Duodenal mucosa (tissue), 2 donors: ENCODE results near the gene ATP1B1.

Experiments
- H3K27ac ChIP-seq: one replicate; pipeline ENCODE4 v1.7.0; 2013; ENCODE audit warnings: low read depth, low read length
- H3K27me3 ChIP-seq, 2 donors: one replicate each; pipeline ENCODE4 v1.7.0; 2013; ENCODE audit warnings: low read length in 2 of 2, control low read depth in 1 of 2; ENCODE audit not compliant: insufficient read depth in 2 of 2, control insufficient read depth in 1 of 2
- H3K36me3 ChIP-seq, 2 donors: one replicate each; pipeline ENCODE4 v1.7.0; 2013; ENCODE audit warnings: low read length in 2 of 2, control low read depth in 1 of 2; ENCODE audit not compliant: insufficient read depth in 2 of 2, control insufficient read depth in 1 of 2
- H3K4me1 ChIP-seq, 2 donors: one replicate each; pipeline ENCODE4 v1.7.0; 2013; ENCODE audit warnings: low read length in 2 of 2, control low read depth in 1 of 2; ENCODE audit not compliant: insufficient read depth in 2 of 2, control insufficient read depth in 1 of 2
- H3K4me3 ChIP-seq, 2 donors: one replicate each; pipeline ENCODE4 v1.7.0; 2013; ENCODE audit warnings: low read length in 2 of 2, low read depth in 1 of 2
- H3K9ac ChIP-seq, 2 donors: one replicate each; pipeline ENCODE4 v1.7.0; 2013; ENCODE audit warnings: low read length in 2 of 2, low read depth in 1 of 2
- H3K9me3 ChIP-seq, 2 donors: one replicate each; pipeline ENCODE4 v1.7.0; 2013; ENCODE audit warnings: low read length in 2 of 2, control low read depth in 1 of 2; ENCODE audit not compliant: control insufficient read depth in 1 of 2

ATP1B1 gene

DNA sequence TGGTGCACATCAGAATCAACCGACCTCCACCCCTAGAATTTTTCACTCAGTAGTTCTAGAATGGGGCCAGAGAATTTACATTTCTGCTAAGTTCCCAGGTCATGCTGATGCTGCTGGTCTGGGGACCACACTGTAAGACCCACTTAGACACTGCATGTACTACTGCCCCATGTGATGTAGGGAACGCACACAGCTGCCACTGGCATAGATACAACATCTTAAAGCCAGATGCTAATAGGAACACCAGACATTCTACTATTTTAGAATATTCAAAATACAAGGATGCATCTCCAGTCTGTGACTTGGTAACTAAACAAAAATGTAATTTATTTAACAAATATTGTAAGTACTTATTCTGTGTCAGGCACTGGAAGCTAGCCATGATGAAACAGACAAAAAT lies 14.1 kb upstream of the ATP1B1 start:
- peaks cover 11 to 16% of the 10 kb centered on the region in 2 donors for H3K4me1 ChIP-seq
- H3K27me3 ChIP-seq = no peaks in the 10 kb centered on the region
- no peak overlapping the region for H3K27ac ChIP-seq
- H3K9ac ChIP-seq = no peak overlapping the region
- no peak overlapping the region for H3K4me3 ChIP-seq
- no peaks in the 10 kb centered on the region for H3K36me3 ChIP-seq
- H3K9me3 ChIP-seq = no peaks in the 10 kb centered on the region

DNA sequence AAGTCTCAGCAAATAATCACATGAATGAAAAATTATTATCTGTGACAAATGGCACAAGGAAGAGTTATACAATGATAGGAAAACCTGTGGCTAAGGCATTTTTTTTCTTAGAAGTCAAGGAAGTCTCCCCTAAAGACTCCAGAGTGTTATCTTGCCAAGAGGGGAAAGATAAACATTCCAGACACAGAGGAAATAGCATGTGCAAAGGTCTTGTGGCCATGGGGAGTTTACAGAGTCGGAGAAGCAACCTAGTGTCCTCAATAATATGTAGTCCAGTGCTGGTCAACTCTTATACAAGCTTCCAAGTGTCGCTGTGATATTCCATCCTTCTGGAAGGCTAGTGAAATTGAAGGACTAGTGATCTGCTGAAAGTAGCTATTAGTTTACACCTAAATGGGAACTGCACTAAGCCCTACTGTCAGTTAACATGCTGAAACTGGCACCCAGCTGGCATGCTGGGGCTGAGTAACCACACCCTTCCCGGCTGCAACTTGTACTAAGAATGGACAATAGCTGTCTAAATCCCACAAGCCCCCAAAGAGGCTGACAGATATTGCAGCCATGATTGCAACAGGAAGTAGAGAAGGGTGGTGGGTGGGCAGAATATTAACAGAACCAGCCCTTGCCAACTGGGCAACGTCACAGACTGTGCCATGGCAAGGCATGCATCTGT lies 11.5 kb upstream of the ATP1B1 start:
- H3K36me3 ChIP-seq = no peaks in the 10 kb centered on the region
- no peaks in the 10 kb centered on the region for H3K9me3 ChIP-seq
- H3K27ac ChIP-seq = no peak overlapping the region
- peaks cover 9 to 14% of the 10 kb centered on the region in 2 donors for H3K4me1 ChIP-seq
- no peak overlapping the region for H3K4me3 ChIP-seq
- H3K9ac ChIP-seq = no peak overlapping the region
- H3K27me3 ChIP-seq = no peaks in the 10 kb centered on the region

DNA sequence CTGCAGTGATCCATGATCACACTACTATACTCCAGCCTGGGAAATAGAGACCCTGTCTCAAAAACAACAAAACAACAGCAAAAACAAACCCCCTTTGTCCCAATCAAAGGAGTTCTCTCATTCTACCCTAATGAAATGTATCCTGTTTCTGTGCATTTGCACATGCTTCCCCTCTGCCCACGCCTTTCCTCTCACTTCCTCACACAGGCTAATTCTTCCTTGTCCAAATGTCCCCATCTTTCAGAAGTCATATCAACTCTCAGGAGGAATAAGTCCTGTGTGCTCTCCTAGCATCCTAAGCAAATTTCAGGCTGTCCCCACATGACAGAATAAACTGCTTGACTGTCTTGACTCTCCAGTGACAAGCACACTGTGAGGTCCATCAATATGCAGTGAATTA lies 8.1 kb upstream of the ATP1B1 start:
- no peaks in the 10 kb centered on the region for H3K27me3 ChIP-seq
- no peak overlapping the region for H3K27ac ChIP-seq
- no peaks in the 10 kb centered on the region for H3K9me3 ChIP-seq
- H3K9ac ChIP-seq = no peak overlapping the region
- no peak overlapping the region for H3K4me3 ChIP-seq
- no peaks in the 10 kb centered on the region for H3K36me3 ChIP-seq
- peaks cover 34 to 38% of the 10 kb centered on the region in 2 donors for H3K4me1 ChIP-seq

DNA sequence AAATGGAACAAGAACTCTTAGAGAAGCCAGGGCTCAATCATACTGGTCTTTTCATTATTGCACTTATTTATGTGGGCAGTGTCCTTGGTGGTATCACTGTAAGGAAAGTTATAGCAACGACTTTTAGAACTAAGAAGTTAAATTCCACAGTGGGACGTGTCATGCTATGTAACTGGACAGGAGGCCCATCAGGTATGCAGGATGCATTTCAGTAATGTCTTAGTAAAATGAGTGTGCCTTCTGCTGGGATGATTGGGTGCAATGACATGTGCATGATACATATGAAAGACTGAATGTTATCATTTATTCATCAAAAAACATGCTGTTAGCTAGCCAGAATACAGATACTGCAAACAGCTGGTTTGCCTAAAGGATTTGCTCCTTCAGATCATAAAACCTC lies 6.9 kb upstream of the ATP1B1 start:
- Histone ChIP-seq H3K36me3 (no peaks in the 10 kb centered on the region), H3K27me3 (no peaks in the 10 kb centered on the region), H3K9ac (no peak overlapping the region), H3K4me3 (no peak overlapping the region), H3K9me3 (no peaks in the 10 kb centered on the region), H3K4me1 (peaks cover 44 to 49% of the 10 kb centered on the region in 2 donors), H3K27ac (no peak overlapping the region)

DNA sequence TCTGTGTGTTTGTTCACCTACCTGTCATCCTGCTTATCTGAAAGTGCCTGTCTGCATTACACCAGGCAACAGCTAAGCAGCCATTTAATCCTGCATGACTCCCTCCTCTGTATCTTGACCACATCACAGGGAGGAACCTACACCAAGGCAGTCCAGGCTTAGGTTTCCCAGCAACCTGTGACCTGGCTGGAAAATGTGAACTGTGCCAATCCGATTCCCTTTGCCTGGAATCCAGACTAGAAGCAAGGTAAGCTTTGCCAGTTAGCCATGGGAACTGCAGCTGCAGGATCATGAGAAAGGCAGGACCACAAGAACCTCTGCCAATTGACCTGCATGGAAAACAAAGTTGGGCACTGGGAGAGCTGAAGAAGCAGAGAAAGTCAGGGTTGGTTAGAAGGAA lies 6.3 kb upstream of the ATP1B1 start:
- Histone ChIP-seq H3K4me1 (peaks cover 46 to 50% of the 10 kb centered on the region in 2 donors), H3K27me3 (no peaks in the 10 kb centered on the region), H3K9ac (peak overlapping the region in 1 of 2 donors; percentile 20), H3K9me3 (no peaks in the 10 kb centered on the region), H3K36me3 (no peaks in the 10 kb centered on the region), H3K27ac (no peak overlapping the region), H3K4me3 (peak overlapping the region; percentile 23 to 34)

DNA sequence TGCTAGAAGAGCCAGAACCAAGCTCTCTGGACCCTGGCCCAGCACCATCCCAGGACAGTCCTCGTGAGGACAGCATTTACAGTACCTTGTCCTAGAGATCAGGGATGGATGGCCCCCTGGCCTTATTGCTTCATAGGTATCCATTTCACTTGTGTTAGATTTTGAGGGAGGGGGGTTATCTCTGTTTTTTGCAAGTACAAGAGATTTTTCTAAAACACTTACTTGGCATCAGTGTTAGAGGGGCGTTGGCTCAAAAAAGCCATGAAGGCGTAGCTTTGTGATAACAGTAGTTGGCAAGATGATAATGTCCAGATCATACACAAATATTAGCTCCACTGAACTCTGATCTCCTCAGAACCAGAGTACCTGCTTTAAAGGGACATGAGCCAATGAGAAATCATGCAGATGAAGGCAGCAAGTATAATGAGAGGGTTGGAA lies 5.8 kb upstream of the ATP1B1 start:
- Histone ChIP-seq H3K9me3 (no peaks in the 10 kb centered on the region), H3K36me3 (no peaks in the 10 kb centered on the region), H3K27me3 (no peaks in the 10 kb centered on the region), H3K4me1 (peaks cover 45 to 52% of the 10 kb centered on the region in 2 donors), H3K9ac (peak overlapping the region in 1 of 2 donors; percentile 21), H3K27ac (no peak overlapping the region), H3K4me3 (peak overlapping the region; percentile 34 to 79)

DNA sequence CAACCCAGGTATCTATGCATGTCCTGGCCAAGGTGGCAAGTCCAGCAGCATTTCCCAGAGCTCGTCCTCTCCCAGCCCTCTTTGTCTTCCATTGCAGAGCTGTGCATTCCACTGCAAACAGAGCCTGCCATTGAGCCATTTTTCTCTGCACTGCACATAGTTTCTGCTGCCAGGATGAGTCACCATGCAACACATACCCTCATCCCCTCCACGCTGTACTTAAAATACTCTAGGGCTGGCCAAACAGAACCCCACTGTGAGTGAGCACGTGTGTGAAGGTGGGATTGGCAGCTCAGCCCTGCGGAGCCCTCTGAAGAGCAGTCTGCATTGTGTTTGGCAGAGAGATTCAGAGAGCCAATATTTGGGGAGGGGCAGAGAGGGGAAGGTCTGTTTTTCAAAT lies 3.9 kb upstream of the ATP1B1 start:
- Histone ChIP-seq H3K9me3 (no peaks in the 10 kb centered on the region), H3K27ac (peak overlapping the region; percentile 80), H3K9ac (peak overlapping the region; percentile 78), H3K27me3 (no peaks in the 10 kb centered on the region), H3K4me1 (peaks cover 45 to 52% of the 10 kb centered on the region in 2 donors), H3K4me3 (peak overlapping the region; percentile 76 to 79), H3K36me3 (no peaks in the 10 kb centered on the region)

DNA sequence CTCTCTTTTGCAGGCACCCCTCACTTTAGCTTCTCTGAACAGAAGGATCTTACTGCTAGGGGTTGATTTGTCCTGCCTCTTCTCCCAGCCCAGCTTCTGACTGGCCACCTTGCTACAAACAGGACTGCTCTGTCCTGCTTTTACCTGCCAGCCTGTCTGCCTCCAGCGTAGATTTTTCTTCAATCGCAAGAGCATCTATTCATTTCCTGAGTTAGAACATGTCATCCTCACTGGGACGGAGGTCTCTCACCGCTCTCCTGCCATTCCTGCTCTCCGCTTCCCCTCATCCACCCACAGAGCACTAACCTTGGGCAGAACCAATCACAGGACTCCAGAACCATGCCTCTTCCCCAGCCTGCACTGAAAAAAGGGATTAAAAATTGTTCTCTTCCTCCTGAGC lies 3.5 kb upstream of the ATP1B1 start:
- Histone ChIP-seq H3K36me3 (peaks cover 0 to 1% of the 10 kb centered on the region in 2 donors), H3K9ac (peak overlapping the region; percentile 78), H3K9me3 (no peaks in the 10 kb centered on the region), H3K4me1 (peaks cover 45 to 52% of the 10 kb centered on the region in 2 donors), H3K4me3 (peak overlapping the region; percentile 76 to 79), H3K27me3 (no peaks in the 10 kb centered on the region), H3K27ac (peak overlapping the region; percentile 80)

DNA sequence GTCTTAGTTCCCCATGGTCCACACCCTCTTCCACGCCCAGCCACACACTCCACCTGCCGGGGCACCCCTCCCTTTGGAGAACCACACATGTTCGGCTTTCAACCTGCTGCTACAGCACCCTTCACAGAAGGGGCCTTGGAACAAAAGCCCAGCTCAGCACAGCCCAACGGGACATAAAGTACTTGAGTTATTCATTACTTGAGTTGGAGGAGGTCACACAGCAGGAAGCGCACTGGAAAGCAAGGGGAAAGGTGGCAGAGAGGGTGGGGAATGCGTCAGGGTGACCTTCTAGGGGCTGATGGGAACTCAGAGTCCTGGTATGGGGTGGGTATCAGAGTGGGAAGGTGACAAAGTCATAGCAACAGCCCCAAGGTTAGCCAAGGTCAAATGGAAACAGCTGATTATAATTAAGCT lies 3.0 kb upstream of the ATP1B1 start:
- peak overlapping the region; percentile 76 to 79 for H3K4me3 ChIP-seq

DNA sequence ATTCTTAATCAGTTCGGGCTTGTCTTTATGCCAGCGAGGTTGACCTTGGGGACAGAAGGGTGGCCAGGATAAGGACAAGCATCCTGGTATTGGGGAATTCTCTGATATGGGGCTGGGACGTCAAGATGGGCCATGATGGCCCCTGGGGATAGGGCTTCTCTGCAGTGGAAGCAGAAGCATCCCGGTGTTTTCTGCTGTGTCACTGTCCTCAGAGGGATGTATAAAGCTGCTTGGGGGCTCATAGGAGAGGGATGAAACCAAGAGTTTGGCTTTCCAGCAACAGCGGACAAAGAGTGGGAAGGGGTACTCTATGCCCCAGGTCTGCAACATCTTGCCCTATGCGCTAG lies 1.4 kb upstream of the ATP1B1 start:
- H3K4me1 ChIP-seq = peaks cover 48 to 58% of the 10 kb centered on the region in 2 donors
- peaks cover 0 to 3% of the 10 kb centered on the region in 2 donors for H3K36me3 ChIP-seq
- H3K9ac ChIP-seq = peak overlapping the region; percentile 12 to 93
- H3K9me3 ChIP-seq = no peaks in the 10 kb centered on the region
- no peaks in the 10 kb centered on the region for H3K27me3 ChIP-seq
- peak overlapping the region; percentile 59 to 94 for H3K4me3 ChIP-seq
- H3K27ac ChIP-seq = peak overlapping the region; percentile 91

More for the DNA sequence above, 3.0 kb upstream of the ATP1B1 start:
- no peaks in the 10 kb centered on the region for H3K27me3 ChIP-seq
- H3K36me3 ChIP-seq = peaks cover 0 to 3% of the 10 kb centered on the region in 2 donors
- peaks cover 45 to 52% of the 10 kb centered on the region in 2 donors for H3K4me1 ChIP-seq
- peak overlapping the region; percentile 80 for H3K27ac ChIP-seq
- H3K9me3 ChIP-seq = no peaks in the 10 kb centered on the region
- H3K9ac ChIP-seq = peak overlapping the region; percentile 78
